Measurements from ENCODE around the gene HLA-DPB1. TPM values are rescaled to one million over a fixed set of nuclear protein-coding genes. Genes with fewer than 3 reads are reported as not detected.

The HLA-DPB1 gene
- total RNA-seq, 1 donor from 2014 or later = 38.4 TPM

- no peak for ATAC-seq
- DNase-seq (ENCODE audit: missing footprints) = no peak
- intact Hi-C loops (cut with DNase I) = no loop called here
Observed at GRCh38 chr6:33123181-33123580, 47.4 kb downstream of the HLA-DPB1 start.

- no peak for DNase-seq (ENCODE audit: missing footprints)
- intact Hi-C loops (cut with DNase I) = no loop called here
- no peak for ATAC-seq
Observed at GRCh38 chr6:33123732-33124524, 48.1 kb downstream of the HLA-DPB1 start.

GRCh38 chr6:33124525-33124901 is 48.7 kb downstream of the HLA-DPB1 start:
- intact Hi-C loops (cut with DNase I) = no loop called here
- DNase-seq (ENCODE audit: missing footprints) (no peak), ATAC-seq (no peak)

- intact Hi-C loops (cut with DNase I) = no loop called here
- ATAC-seq = no peak
- DNase-seq (ENCODE audit: missing footprints) = no peak
Observed at GRCh38 chr6:33124947-33125346, 49.2 kb downstream of the HLA-DPB1 start.

DNA sequence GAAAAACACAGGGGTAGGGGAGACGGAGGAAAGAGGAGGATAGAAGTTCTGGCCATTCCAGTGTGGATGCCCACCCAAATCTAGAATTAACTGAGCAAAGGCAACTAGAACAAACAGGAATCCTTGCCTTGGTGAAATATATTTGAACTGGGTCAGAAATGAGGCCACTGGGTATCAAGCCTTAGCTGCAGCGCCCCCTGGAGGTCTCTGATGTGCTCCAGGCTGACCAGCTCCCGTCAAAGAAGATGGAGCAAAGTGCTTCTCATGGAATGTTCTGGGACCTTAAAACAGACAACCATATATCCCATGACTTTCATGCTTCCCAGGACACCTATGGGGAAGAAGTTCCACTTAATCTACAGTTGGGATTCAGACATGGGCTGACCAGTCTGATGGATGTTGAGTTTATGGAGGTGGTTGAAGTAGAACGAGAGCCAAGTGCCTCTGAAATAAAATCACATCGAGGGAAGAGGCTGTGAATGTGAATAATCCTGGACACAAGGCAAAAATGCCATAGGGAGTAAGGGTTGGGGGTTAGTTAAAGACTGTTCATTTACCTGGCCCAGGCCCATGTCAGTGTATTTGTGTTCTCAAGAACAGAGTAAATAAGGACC is 50.4 kb downstream of the HLA-DPB1 start:
- intact Hi-C loops (cut with DNase I) = no loop called here
- ATAC-seq = peak; percentile 56
- peak; percentile 84 for DNase-seq (ENCODE audit: missing footprints)

DNA sequence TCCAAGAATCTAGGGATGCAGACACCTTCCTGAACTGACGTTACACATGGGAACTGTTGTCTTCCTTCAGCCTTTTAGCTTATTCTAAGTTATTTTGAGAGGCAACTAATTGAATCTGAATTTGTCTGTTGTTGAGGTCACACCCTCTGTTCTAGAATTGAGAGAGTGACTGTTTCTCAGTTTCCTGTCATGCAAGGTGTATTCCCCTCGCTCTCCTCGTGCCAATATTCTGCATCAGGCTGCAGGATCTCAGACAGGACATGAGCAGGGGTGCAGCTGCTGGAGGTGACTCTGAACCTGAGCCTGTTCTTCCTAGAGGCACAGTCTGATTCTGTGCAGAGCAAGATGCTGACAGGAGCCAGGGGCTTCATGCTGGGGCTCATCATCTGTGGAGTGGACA is 52.5 kb downstream of the HLA-DPB1 start:
- ATAC-seq (no peak), DNase-seq (ENCODE audit: missing footprints) (no peak)
- intact Hi-C loops (cut with DNase I) = no loop called here

GRCh38 chr6:33132081-33132524 is 56.3 kb downstream of the HLA-DPB1 start:
- ATAC-seq (no peak), DNase-seq (ENCODE audit: missing footprints) (no peak)
- intact Hi-C loops (cut with DNase I) = no loop called here

GRCh38 chr6:33136310-33136900 is 60.6 kb downstream of the HLA-DPB1 start:
- DNase-seq (ENCODE audit: missing footprints) (no peak), ATAC-seq (no peak)
- intact Hi-C loops (cut with DNase I) = no loop called here

Other genes with a start within 250 kb of the HLA-DPB1 start
- 19.3 TPM for gene TAP2, start 237.3 kb upstream of the HLA-DPB1 start, total RNA-seq
- gene PSMB8, start 231.9 kb upstream of the HLA-DPB1 start, total RNA-seq = 19.6 TPM
- 19.1 TPM for gene TAP1, start 222.3 kb upstream of the HLA-DPB1 start, total RNA-seq
- gene PSMB9, start 221.8 kb upstream of the HLA-DPB1 start, total RNA-seq = 13.4 TPM
- gene HLA-DMB, start 135.0 kb upstream of the HLA-DPB1 start, total RNA-seq = 8.8 TPM
- 19.7 TPM for gene HLA-DMA, start 122.9 kb upstream of the HLA-DPB1 start, total RNA-seq
- gene BRD2, start 107.4 kb upstream of the HLA-DPB1 start, total RNA-seq = 64.1 TPM
- gene HLA-DOA, start 66.4 kb upstream of the HLA-DPB1 start, total RNA-seq = 1.5 TPM
- 42.8 TPM for gene HLA-DPA1, start 2.3 kb upstream of the HLA-DPB1 start, total RNA-seq
- gene COL11A2, start 116.5 kb downstream of the HLA-DPB1 start, total RNA-seq = 1.1 TPM
- 39.3 TPM for gene RXRB, start 124.7 kb downstream of the HLA-DPB1 start, total RNA-seq
- 55.4 TPM for gene SLC39A7, start 124.9 kb downstream of the HLA-DPB1 start, total RNA-seq
- 25.0 TPM for gene HSD17B8, start 128.7 kb downstream of the HLA-DPB1 start, total RNA-seq
- gene RING1, start 132.5 kb downstream of the HLA-DPB1 start, total RNA-seq = 27.7 TPM
- gene VPS52, start 195.9 kb downstream of the HLA-DPB1 start, total RNA-seq = 31.4 TPM
- gene RPS18, start 196.1 kb downstream of the HLA-DPB1 start, total RNA-seq = 1,075 TPM
- gene B3GALT4, start 201.1 kb downstream of the HLA-DPB1 start, total RNA-seq = 8.5 TPM
- gene WDR46, start 213.2 kb downstream of the HLA-DPB1 start, total RNA-seq = 15.9 TPM
- 57.8 TPM for gene PFDN6, start 213.6 kb downstream of the HLA-DPB1 start, total RNA-seq
- gene RGL2, start 223.0 kb downstream of the HLA-DPB1 start, total RNA-seq = 64.5 TPM
- gene TAPBP, start 238.1 kb downstream of the HLA-DPB1 start, total RNA-seq = 82.3 TPM
- gene ZBTB22, start 241.8 kb downstream of the HLA-DPB1 start, total RNA-seq = 10.8 TPM
- gene DAXX, start 247.0 kb downstream of the HLA-DPB1 start, total RNA-seq = 22.4 TPM